ENCODE results near the gene ITGA2.

DNA sequence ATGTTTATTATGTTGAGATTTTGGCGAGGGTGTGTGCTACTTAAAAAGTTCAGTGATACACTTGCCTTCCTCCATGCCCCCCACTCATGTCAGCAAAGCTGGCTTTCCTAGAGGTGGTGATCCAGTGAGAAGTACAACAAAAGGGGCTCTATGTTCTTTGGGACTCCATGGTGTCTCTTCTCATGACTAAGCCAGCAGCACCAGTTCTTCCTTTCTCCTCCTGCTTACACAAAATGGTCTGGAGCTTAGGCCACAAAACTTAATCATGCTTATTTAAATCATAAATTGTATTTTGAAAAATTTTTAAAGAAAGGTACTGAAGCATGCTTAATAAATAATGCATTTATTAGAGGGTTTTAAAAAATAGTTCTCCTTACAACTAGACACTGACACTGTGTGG lies 98.0 kb downstream of the ITGA2 start:
- TF ChIP-seq CTCF (IDR thresholded peaks at IDR 0.05) (no peak), POLR2A (IDR thresholded peaks at IDR 0.05) (no peak)

Data from thyroid gland (tissue), 4 donors.